ENCODE measurements around the gene RTN4R. TPM values are rescaled to one million over a fixed set of nuclear protein-coding genes. Genes with fewer than 3 reads are reported as not detected.
A peak's percentile ranks its signal among the peaks of the same experiment; 100 is the strongest.

The RTN4R gene
- total and polyA plus RNA-seq, 2 donors (not counting 1 experiment from before 2014, with no cell fraction given), result 0.99 to 2.0 TPM

DNA sequence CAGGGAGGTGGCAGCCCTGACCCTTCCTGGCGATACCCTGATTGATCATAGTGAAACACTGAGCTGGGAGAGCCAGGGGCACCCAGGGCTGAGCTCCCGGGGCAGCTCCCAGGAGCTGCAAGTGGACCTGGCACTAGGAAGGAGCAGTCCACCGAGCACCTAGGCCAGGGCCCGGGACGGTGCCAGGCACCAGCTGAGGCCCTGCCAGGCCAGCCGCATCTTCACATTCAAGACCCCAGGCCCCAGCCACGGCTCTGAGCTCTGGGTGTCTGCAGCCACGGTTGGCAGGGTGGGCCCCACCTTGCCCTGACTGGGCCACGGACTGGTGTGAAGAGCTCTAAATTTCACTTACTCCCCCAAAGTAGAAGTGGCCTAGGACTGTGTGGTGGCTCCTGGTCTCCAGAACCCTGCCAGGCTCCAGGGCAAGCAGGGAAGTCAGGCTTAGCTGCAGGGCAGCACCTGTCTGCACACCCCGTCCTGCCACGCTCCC, 58.3 kb downstream of the RTN4R start:
- Histone ChIP-seq H3K9ac (ENCODE audit: insufficient read depth, low read length) (no peak overlapping the region), H3K9me3 (ENCODE audit: control insufficient read depth, insufficient read depth, low read depth, low read length) (no peaks in the 10 kb centered on the region), H2AFZ (ENCODE audit: low read length) (no peak overlapping the region), H3K27me3 (ENCODE audit: control insufficient read depth, insufficient read depth, low read length) (no peaks in the 10 kb centered on the region), H3K4me3 (replicated peaks in 1 of 4; ENCODE audit: control extremely low read depth in 1 of 4, insufficient read depth in 1 of 4, low read depth in 3 of 4, low read length in 4 of 4) (no peak overlapping the region), H3K79me2 (ENCODE audit: control insufficient read depth, insufficient read depth, low read length) (peaks cover 10% of the 10 kb centered on the region), H3K27ac (ENCODE audit: insufficient read depth, low read length) (no peak overlapping the region), H4K20me1 (ENCODE audit: control insufficient read depth, extremely low read depth, insufficient read depth, low read length) (no peaks in the 10 kb centered on the region), H3K4me1 (ENCODE audit: control insufficient read depth, extremely low read depth, insufficient read depth, low read length) (peaks cover 15% of the 10 kb centered on the region), H3K36me3 (ENCODE audit: control insufficient read depth, insufficient read depth, low read length) (no peaks in the 10 kb centered on the region), H3K4me2 (ENCODE audit: extremely low read depth, insufficient read depth, low read length) (no peak overlapping the region)
- TF ChIP-seq, protein P1, sequence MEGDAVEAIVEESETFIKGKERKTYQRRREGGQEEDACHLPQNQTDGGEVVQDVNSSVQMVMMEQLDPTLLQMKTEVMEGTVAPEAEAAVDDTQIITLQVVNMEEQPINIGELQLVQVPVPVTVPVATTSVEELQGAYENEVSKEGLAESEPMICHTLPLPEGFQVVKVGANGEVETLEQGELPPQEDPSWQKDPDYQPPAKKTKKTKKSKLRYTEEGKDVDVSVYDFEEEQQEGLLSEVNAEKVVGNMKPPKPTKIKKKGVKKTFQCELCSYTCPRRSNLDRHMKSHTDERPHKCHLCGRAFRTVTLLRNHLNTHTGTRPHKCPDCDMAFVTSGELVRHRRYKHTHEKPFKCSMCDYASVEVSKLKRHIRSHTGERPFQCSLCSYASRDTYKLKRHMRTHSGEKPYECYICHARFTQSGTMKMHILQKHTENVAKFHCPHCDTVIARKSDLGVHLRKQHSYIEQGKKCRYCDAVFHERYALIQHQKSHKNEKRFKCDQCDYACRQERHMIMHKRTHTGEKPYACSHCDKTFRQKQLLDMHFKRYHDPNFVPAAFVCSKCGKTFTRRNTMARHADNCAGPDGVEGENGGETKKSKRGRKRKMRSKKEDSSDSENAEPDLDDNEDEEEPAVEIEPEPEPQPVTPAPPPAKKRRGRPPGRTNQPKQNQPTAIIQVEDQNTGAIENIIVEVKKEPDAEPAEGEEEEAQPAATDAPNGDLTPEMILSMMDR (conservative IDR thresholded peaks at IDR 0.05 in 1 of 2, IDR thresholded peaks at IDR 0.05 in 1 of 2; ENCODE audit: low read depth in 1 of 2, low read length in 2 of 2), result no peak
- no peak for TF ChIP-seq EZH2 (IDR thresholded peaks at IDR 0.05; ENCODE audit: low read length, missing control alignments)
- no peak for DNase-seq (ENCODE audit: low read depth in 2 of 2)

DNA sequence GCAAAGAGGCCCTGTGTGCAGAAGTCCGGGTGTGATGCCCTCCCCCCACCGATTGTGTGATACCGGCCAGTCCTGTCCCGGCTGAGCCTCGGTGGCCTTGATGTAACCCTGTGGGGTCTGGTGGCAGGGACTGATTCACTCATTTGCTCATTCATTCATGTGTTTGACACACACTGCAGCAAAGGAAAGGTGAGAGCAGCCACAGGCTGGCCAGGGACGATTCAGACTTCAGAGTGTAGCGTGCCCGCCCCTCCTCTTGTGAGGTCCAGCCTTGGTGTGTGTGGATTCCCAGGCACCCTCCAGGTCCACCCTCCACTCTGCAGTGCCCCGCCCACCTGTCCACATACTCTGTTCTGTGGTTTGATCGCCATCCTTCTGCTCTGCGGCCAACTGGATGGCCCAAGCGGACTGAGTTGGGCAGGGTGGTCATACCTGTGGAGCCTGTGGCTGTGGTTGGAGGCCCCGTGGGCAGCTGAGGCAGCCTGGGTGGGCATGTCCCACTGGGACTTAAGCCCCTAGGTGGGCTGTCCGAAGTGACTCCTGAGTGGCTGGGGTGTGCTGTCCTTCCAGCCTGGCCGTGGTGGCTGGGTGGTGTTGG, 59.3 kb downstream of the RTN4R start:
- Histone ChIP-seq H3K4me3 (replicated peaks in 1 of 4; ENCODE audit: control extremely low read depth in 1 of 4, insufficient read depth in 1 of 4, low read depth in 3 of 4, low read length in 4 of 4) (no peak overlapping the region), H3K4me1 (ENCODE audit: control insufficient read depth, extremely low read depth, insufficient read depth, low read length) (peaks cover 24% of the 10 kb centered on the region), H3K27me3 (ENCODE audit: control insufficient read depth, insufficient read depth, low read length) (no peaks in the 10 kb centered on the region), H4K20me1 (ENCODE audit: control insufficient read depth, extremely low read depth, insufficient read depth, low read length) (no peaks in the 10 kb centered on the region), H3K9ac (ENCODE audit: insufficient read depth, low read length) (no peak overlapping the region), H3K79me2 (ENCODE audit: control insufficient read depth, insufficient read depth, low read length) (peaks cover 10% of the 10 kb centered on the region), H3K27ac (ENCODE audit: insufficient read depth, low read length) (no peak overlapping the region), H3K4me2 (ENCODE audit: extremely low read depth, insufficient read depth, low read length) (no peak overlapping the region), H2AFZ (ENCODE audit: low read length) (no peak overlapping the region), H3K36me3 (ENCODE audit: control insufficient read depth, insufficient read depth, low read length) (no peaks in the 10 kb centered on the region), H3K9me3 (ENCODE audit: control insufficient read depth, insufficient read depth, low read depth, low read length) (no peaks in the 10 kb centered on the region)
- no peak for DNase-seq (ENCODE audit: low read depth in 2 of 2)
- TF ChIP-seq EZH2 (IDR thresholded peaks at IDR 0.05; ENCODE audit: low read length, missing control alignments), result no peak
- TF ChIP-seq, protein P1 (conservative IDR thresholded peaks at IDR 0.05 in 1 of 2, IDR thresholded peaks at IDR 0.05 in 1 of 2; ENCODE audit: low read depth in 1 of 2, low read length in 2 of 2), result no peak

DNA sequence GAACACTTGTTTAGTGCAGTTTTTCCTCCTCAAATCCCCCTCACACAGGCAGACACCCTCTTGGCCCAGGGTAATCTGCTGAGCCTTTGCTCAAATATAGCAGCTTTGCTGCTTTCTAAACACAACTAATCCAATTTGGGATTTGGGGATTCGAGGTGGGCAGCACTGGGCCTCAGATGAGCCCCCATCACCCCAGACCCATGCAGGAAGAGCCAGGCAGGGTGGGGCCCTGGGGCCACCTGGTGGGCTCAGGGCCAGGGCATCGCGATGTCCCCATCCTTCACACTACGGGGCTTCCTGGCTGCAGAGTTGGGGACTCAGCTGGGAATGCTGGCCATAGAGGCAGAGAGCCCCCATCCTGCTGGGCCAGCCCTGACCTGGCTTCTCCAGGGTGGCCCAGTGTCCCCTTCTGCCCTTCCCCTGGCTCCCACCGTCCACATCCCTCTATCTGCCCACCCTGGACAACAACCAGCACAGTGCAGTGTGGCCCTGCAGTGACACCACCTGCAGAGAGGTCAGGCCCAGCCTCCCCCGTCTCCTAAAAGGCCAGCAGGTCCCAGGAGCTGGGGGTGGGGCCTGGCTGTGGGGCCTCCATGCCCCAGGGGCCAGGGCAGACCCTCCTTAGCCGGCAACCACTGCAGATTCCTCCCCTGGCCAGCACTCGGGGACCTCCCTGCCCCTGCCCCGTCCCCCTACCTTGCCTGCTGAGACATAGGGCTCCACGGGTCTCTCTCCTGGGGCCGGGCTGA, 60.7 kb downstream of the RTN4R start:
- Histone ChIP-seq H3K9ac (ENCODE audit: insufficient read depth, low read length) (peak overlapping the region; percentile 67), H3K4me3 (replicated peaks in 1 of 4; ENCODE audit: control extremely low read depth in 1 of 4, insufficient read depth in 1 of 4, low read depth in 3 of 4, low read length in 4 of 4) (peak overlapping the region; percentile 38 to 81 (median 62)), H3K27me3 (ENCODE audit: control insufficient read depth, insufficient read depth, low read length) (no peaks in the 10 kb centered on the region), H3K9me3 (ENCODE audit: control insufficient read depth, insufficient read depth, low read depth, low read length) (no peaks in the 10 kb centered on the region), H2AFZ (ENCODE audit: low read length) (no peak overlapping the region), H3K36me3 (ENCODE audit: control insufficient read depth, insufficient read depth, low read length) (no peaks in the 10 kb centered on the region), H3K4me1 (ENCODE audit: control insufficient read depth, extremely low read depth, insufficient read depth, low read length) (peaks cover 31% of the 10 kb centered on the region), H4K20me1 (ENCODE audit: control insufficient read depth, extremely low read depth, insufficient read depth, low read length) (no peaks in the 10 kb centered on the region), H3K4me2 (ENCODE audit: extremely low read depth, insufficient read depth, low read length) (peak overlapping the region; percentile 97), H3K79me2 (ENCODE audit: control insufficient read depth, insufficient read depth, low read length) (peaks cover 10% of the 10 kb centered on the region), H3K27ac (ENCODE audit: insufficient read depth, low read length) (peak overlapping the region; percentile 66)
- TF ChIP-seq, protein P1 (conservative IDR thresholded peaks at IDR 0.05 in 1 of 2, IDR thresholded peaks at IDR 0.05 in 1 of 2; ENCODE audit: low read depth in 1 of 2, low read length in 2 of 2), result no peak
- no peak for TF ChIP-seq EZH2 (IDR thresholded peaks at IDR 0.05; ENCODE audit: low read length, missing control alignments)
- DNase-seq (ENCODE audit: low read depth in 2 of 2), result no peak

All from fibroblast of lung (primary cell).